Activated CD4-positive, alpha-beta T cell treated with anti-CD3 and anti-CD28 coated beads, Interleukin-2, amount 50 U/mL, for 16 hours (primary cell): Measurements from ENCODE around the gene JPH3.
"Not testable (repeated sequence)": the region's sequence is repeated elsewhere in the genome, so short reads cannot be mapped to it uniquely, and the experiment has no call there.

Experiments used
- DNase-seq: peaks from one replicate; pipeline ENCODE4 v3.0.0-alpha.2; 2020

The JPH3 gene

DNA sequence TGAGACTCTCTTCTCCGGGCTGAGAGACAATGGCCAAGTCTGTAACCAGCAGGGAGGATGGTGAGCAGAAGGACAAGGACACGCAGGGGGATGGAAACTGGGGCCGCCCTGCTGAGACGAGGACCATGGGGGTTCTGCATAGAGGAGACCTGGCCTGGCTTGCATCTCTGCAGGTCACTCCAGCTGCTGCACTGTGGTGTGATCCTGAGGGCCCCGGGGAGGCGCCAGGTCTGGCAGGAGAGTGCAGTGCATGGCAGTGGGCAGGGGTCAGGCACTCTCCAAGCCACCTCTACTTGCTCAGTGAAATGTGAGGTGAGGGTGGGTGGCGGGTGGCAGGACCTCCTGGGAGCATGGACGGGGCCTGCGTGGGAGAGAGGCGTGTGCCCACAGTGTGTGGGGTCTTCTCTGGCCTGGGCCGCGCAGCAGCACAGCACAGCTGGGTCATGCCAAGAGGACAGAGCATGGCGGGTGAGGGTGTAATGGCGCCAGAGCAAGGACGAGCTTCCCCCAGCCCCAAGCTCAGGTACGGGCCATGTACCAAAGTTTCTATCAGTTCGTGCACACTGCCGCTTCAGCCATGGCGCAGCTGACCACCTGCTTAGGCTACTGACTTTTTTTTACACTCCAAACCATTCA, 120.4 kb downstream of the JPH3 start:
- DNase-seq, result no peak

DNA sequence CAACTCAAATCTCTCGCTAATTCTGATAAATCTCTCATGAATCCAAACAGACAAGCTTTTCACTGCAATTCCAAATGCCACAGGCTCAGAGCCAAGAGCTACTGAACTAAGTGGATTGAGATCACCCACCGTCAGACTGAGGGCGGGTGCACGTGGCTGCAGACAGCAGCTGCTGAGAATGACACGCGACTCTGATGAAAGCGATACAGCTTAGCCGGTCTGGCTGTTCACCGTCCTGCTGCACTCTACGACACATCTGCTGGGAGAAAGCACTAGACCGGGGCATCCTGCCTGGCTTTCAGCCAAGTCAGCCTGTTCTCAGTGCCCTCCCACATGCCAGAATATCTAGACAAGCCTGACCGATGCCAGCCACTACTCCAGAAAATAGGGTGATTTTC, 120.9 kb downstream of the JPH3 start:
- DNase-seq, result no peak

DNA sequence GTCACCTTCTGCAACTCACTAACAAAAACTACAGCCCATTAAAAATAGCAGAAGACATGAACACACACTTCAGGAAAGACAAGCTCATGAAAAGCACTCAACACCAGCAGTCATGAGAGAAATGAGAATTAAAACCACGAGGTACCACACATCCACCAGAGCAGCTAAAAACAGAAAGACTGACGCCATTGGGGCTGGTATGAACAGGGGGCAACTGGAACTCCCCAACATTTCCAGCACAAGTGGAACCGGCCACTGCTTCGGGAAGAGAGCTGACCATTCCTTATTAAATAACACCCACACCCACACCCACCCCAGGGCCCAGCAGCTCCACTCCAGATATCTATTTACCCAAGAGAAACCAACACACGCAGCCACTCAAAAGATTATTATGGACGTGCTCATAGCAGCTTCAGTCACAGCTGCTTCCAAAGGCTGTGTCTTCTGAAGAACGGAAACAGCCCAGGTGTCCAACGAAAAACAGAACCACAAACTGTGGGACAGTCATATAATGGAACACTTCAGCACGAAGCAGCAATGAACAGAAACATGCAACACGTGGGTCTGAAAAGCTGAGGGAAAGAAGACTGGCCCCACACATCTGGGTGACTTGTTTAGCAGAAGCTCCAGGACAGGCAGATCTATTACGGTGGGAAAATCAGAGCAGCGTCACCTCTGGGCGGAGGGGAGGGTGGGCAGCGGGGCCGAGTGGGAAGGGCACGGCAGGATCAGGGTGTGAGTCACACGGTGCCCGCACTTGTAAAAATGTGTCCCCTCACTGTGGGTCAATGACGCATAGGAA, 122.4 kb downstream of the JPH3 start:
- DNase-seq, result no peak

DNA sequence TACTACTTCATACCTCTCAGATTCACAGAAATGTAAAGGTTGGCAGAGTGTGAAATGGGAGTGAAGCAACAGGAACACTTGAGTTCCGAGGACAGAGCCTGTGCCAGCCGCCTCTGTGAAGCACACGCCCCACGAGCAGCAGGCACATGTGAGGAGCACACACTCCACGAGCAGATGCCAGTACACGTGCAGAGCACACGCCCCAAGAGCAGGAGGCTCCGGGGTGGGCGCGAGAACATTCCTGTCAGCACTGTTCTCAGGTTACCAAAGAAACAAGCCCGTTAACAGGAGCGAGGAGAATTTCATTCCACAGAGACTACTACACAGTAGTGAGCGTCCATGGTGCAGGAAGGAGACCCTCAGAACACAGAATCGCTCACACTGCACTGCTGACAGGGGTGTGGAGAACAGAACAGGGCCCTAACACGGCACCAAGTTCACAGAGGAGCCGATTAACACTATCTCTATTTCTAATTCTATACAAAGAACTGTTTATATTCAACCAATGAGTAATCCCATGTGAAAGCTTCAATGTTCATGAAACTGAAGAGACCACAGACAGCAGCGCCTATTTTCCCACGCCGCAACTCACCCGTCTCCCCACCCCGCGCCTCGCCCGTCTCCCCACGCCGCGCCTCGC, 123.4 kb downstream of the JPH3 start:
- DNase-seq, result no peak

DNA sequence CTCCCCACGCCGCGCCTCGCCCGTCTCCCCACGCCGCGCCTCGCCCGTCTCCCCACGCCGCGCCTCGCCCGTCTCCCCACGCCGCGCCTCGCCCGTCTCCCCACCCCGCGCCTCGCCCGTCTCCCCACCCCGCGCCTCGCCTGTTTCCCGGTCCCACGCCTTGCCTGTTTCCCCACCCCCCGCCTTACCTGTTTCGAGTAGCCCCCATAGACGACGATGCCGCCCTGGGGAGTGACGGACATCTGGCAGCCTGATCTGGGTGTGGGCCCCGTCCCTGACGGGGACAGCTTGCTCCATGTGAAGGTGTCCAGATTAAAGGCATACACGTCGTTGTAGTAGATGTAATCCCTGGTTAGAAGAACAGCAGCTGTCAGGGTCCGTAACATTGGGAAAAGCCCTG, 124.3 kb downstream of the JPH3 start:
- not testable (repeated sequence) for DNase-seq

GRCh38 chr16:87727346-87727745, 125.0 kb downstream of the JPH3 start:
- DNase-seq, result no peak

DNA sequence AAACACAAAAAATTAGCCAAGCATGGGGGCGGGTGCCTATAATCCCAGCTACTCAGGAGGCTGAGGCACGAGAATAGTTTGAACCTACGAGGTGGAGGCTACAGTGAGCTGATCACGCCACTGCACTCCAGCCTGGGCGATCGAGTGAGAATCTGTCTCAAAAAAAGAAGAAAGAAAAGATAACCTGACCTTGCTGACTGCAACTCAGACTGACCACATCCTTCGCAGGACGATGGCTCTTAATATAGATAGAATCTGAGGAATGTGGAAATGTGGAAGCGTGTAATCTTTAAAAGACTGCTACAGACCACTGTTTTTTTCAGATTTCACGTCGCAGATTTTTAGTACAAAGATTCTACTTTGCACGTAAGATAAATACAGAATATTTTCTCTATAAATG, 125.7 kb downstream of the JPH3 start:
- no peak for DNase-seq

DNA sequence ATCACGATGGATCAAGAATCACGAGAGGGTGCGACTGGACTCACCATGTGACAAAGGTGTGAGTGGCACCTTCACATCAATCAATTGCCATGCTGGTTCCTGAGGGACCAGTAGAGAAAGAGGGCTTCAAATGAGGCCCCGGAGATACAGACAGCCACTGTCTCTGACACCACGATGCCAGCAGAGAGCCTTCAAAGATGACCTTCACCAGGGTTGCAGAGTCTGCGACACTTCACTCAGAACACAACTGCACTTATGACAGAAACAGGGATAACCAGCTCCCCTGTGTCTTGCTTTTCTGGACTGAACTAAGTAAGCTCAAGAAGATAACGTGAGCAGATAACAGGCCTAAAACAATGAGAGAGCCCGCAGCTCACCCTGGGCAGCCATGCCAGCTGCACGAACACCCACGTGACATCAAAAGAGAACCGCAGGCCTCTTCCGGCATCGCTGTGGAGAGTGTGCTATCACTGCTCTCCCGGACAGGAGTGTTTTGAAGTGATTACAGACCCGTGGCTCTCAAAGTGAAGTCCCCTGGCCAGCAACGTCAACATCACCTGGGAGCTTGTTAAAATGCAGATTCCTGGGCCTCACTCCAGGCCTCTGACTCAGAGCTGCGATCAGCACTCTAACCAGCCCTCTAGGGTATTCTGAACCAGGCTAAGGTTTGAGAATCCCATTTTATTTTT, 127.1 kb downstream of the JPH3 start:
- DNase-seq, result no peak

DNA sequence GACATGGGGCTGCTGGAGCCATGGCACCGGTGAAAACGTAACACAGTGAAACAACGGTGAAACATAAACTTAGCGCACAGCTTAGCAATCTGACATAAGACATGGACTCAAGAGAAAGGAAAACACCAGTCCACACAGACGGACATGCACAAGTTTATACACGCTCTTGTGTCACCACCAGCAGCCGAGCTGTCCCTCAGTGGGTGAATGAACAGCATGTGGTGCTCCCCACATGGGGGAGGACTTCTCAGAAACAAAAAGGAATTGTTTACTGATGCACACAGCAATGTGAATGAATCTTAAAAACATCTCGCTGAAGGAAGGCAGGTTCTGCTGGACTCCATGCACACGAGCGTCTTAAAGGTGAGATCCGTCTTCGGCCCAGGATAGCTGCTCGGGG, 129.3 kb downstream of the JPH3 start:
- no peak for DNase-seq

DNA sequence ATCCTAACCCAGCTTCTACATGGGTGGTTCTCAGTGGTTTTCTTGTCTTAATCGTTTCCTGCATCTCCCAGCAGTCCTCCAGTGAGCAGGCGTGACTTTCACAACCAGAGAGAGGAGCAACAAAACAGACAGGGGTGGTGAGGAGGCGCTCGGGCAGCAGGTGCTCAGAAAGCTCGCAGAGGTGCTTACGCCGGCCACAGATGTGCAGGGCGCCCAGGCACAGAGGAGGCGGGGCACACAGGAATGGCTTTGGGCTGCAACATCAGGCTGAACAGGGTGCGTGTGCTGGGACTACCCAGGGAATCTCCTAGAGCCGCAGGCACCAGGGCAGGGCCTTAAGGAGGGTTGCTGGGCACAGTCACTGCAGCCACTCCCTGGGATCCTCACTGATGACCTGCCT, 130.9 kb downstream of the JPH3 start:
- no peak for DNase-seq

DNA sequence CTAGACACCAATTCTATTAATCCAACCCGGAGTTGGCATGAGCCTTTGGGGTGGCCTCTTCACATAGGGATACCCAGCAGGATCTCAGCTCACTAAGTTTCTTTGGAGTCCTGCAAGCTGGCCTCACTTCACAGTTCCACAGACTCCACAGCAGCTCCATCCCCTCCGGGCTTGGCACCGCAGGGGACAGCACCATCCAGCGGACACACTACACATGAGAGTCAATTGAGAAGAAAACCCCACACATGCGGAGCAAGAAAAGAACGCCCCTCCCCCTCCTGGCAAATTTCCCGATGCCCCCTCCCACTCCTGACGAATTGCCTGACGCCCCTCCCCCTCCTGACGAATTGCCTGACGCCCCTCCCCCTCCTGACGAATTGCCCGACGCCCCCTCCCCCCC, 132.3 kb downstream of the JPH3 start:
- DNase-seq, result no peak

DNA sequence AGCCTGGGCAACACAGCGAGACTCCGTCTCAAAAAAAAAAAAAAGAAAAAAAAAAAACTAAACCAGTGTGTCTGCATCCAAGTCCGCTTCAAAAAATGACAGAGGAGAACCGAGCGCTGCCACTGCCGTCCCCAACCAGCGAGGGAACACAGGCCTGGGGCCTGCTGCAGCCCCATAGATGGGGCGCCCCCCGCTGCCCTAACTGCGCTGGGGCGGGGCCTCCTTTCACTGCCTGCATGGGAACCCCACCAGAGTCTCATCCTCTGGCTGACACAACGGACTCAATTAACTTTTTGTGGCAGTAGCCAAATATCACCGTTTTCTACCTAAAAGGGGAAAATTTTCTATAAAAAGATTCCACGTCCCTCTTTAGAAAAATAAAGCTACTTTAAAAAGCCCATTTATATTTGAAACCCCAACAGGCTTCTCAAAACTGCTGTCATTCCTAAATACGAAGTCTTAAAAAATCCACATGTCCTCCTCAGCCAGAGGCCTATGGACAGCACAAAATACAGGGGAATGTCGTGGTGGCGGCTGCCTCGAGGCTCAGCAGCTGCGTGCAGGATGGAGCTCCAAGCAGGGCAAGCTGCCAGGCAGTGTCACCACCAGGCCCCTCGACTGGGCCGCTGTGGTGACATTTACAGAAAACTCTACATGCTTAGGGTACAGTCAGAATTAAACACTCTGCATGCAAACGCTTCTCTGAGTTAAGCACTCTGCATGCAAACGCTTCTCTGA, 133.1 kb downstream of the JPH3 start:
- no peak for DNase-seq

GRCh38 chr16:87736008-87736382, 133.7 kb downstream of the JPH3 start:
- DNase-seq, result no peak

DNA sequence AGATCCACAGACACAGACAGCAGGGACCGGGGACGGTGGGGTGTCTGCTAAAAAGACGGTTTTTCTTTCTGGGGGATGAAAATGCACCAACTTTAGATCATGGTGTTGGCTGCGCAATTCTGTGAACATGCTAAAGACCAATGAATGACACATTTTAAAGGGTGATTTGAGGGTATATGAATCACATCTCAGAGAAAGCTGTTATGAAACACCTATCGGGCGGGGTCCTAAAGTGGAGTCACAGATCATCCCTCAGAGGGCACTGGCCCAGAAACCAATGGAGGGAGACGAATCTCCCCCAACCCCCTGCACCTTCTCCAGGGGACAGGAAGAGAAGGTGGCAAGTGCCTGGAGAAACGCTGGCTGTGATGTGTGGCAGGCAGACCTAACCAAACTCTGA, 137.5 kb downstream of the JPH3 start:
- DNase-seq, result no peak

GRCh38 chr16:87740441-87740840, 138.1 kb downstream of the JPH3 start:
- no peak for DNase-seq

- no peak for DNase-seq
These were observed 138.7 kb downstream of the JPH3 start for GRCh38 chr16:87740909-87741424.

GRCh38 chr16:87741700-87742415, 139.6 kb downstream of the JPH3 start:
- DNase-seq, result no peak

DNA sequence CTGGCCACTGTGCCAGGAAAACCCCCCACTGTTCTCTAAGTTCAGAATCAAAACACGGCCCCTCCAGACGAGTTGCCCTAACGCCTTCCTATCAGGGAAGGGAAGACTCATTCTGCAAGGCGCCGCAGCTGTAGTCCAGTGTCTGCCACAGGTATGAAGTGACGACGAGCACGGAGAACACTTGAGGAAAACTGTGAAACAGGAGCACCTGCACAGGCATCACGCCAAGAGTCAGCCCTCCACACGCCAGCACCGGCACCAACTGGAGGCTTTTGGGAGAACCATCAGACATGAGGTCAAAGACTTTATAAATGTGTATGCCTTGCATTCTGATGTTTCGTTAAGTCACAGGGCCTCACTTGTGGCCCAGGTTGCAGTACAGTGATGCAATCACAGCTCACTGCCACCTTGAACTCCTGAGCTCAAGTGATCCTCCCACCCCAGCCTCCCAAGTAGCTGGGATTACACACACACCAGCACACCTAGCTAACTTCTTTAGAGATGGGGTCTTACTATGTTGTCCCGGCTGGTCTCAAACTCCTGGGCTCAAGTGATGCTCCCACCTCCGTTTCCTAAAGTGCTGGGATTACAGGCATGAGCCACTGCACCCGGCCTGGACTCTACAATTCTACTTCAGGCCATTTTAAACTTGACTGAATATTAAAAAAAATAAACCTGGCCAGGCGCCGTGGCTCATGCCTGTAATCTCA, 140.6 kb downstream of the JPH3 start:
- no peak for DNase-seq

GRCh38 chr16:87744750-87745514, 142.6 kb downstream of the JPH3 start:
- DNase-seq, result no peak

GRCh38 chr16:87746178-87746577, 143.9 kb downstream of the JPH3 start:
- no peak for DNase-seq
